Left ventricle myocardium inferior (tissue), 1 donor: Measurements from ENCODE around the gene PACSIN1. TPM values are rescaled to one million over a fixed set of nuclear protein-coding genes. Genes with fewer than 3 reads are reported as not detected.

Experiments used
- DNase-seq: peaks from one replicate; pipeline ENCODE4 v3.0.0-alpha.2; 2020
- H3K27ac ChIP-seq: fragments of 200-600 bp; replicated peaks from 2 replicates; pipeline ENCODE4 v1.8.0; 2021
- H3K27me3 ChIP-seq: fragments of 200-600 bp; 2 replicates; pipeline ENCODE4 v1.8.0; 2021; ENCODE audit warnings: low read depth
- H3K36me3 ChIP-seq: fragments of 200-600 bp; 2 replicates; pipeline ENCODE4 v1.8.0; 2021
- H3K4me1 ChIP-seq: fragments of 200-600 bp; 2 replicates; pipeline ENCODE4 v1.8.0; 2021
- H3K4me3 ChIP-seq: fragments of 200-600 bp; 2 replicates; pipeline ENCODE4 v1.8.0; 2021; ENCODE audit warnings: mild to moderate bottlenecking, moderate library complexity
- H3K9me3 ChIP-seq: fragments of 200-600 bp; replicated peaks from 2 replicates; pipeline ENCODE4 v1.8.0; 2021
- CTCF ChIP-seq: fragments of 200-600 bp; IDR thresholded peaks from 2 replicates; pipeline ENCODE4 v1.8.0; 2021; ENCODE audit warnings: antibody characterized with exemption, mild to moderate bottlenecking, borderline replicate concordance
- intact Hi-C: fragments of 100-400 bp; cut with micrococcal nuclease; formaldehyde crosslinking; loops from one replicate; pipeline ENCODE4 v1.11.0; 2022
- total RNA-seq: library from RNA; stranded (reverse); fragmentation: NEBNext Ultra II Directional; extraction: Animal tissue kit (Norgen Biotek cat#: 25700); gene quantifications from one replicate; pipeline ENCODE4 v1.2.1, GENCODE V29; 2021
- donor health status: DM: no; HTN: yes; CAD: no; lungs with severe emphysema.

The PACSIN1 gene
- total RNA-seq, 1 donor from 2014 or later, result 15.2 TPM

GRCh38 chr6:34561227-34561530 lies 95.3 kb downstream of the PACSIN1 start:
- intact Hi-C loops, result no loop called here
- Histone ChIP-seq H3K4me1 (peaks cover 13% of the 10 kb centered on the region), H3K27me3 (peaks cover 36% of the 10 kb centered on the region), H3K27ac (no peak overlapping the region), H3K9me3 (peaks cover 10% of the 10 kb centered on the region), H3K36me3 (no peaks in the 10 kb centered on the region), H3K4me3 (no peak overlapping the region)
- DNase-seq, result no peak
- no peak for TF ChIP-seq CTCF

GRCh38 chr6:34562350-34562749 lies 96.5 kb downstream of the PACSIN1 start:
- Histone ChIP-seq H3K27me3 (peaks cover 47% of the 10 kb centered on the region), H3K27ac (no peak overlapping the region), H3K36me3 (no peaks in the 10 kb centered on the region), H3K9me3 (peaks cover 10% of the 10 kb centered on the region), H3K4me1 (peaks cover 13% of the 10 kb centered on the region), H3K4me3 (no peak overlapping the region)
- DNase-seq, result no peak
- TF ChIP-seq CTCF, result no peak
- intact Hi-C loops, result no loop called here

GRCh38 chr6:34562861-34563512 lies 97.1 kb downstream of the PACSIN1 start:
- Histone ChIP-seq H3K27ac (no peak overlapping the region), H3K36me3 (no peaks in the 10 kb centered on the region), H3K4me1 (peaks cover 13% of the 10 kb centered on the region), H3K27me3 (peaks cover 52% of the 10 kb centered on the region), H3K9me3 (peaks cover 8% of the 10 kb centered on the region), H3K4me3 (no peak overlapping the region)
- intact Hi-C loops, result no loop called here
- no peak for TF ChIP-seq CTCF
- no peak for DNase-seq

- Histone ChIP-seq H3K4me3 (no peak overlapping the region), H3K36me3 (no peaks in the 10 kb centered on the region), H3K4me1 (peaks cover 13% of the 10 kb centered on the region), H3K27me3 (peaks cover 57% of the 10 kb centered on the region), H3K9me3 (peaks cover 3% of the 10 kb centered on the region), H3K27ac (no peak overlapping the region)
- no peak for TF ChIP-seq CTCF
- intact Hi-C loops, result no loop called here
- DNase-seq, result no peak
Observed at GRCh38 chr6:34563513-34563870, 97.6 kb downstream of the PACSIN1 start.

- peaks cover 64% of the 10 kb centered on the region for H3K27me3 ChIP-seq
- TF ChIP-seq CTCF, result no peak
- DNase-seq, result no peak
- peaks cover 13% of the 10 kb centered on the region for H3K4me1 ChIP-seq
- no peak overlapping the region for H3K27ac ChIP-seq
- no peaks in the 10 kb centered on the region for H3K36me3 ChIP-seq
- H3K4me3 ChIP-seq, result no peak overlapping the region
- no peaks in the 10 kb centered on the region for H3K9me3 ChIP-seq
- intact Hi-C loops, result no loop called here
Observed at GRCh38 chr6:34564181-34564580, 98.3 kb downstream of the PACSIN1 start.

GRCh38 chr6:34565722-34566137 lies 99.9 kb downstream of the PACSIN1 start:
- intact Hi-C loops, result no loop called here
- H3K4me3 ChIP-seq, result no peak overlapping the region
- peaks cover 78% of the 10 kb centered on the region for H3K27me3 ChIP-seq
- H3K9me3 ChIP-seq, result no peaks in the 10 kb centered on the region
- H3K4me1 ChIP-seq, result peaks cover 3% of the 10 kb centered on the region
- no peak overlapping the region for H3K27ac ChIP-seq
- TF ChIP-seq CTCF, result no peak
- no peak for DNase-seq
- no peaks in the 10 kb centered on the region for H3K36me3 ChIP-seq
